GM12874 (cell line): ENCODE data around the gene GUK1.

Source experiments
- CTCF ChIP-seq: IDR thresholded peaks from 2 replicates; pipeline ENCODE4 v1.5.1; 2011; ENCODE audit warnings: low read depth, mild to moderate bottlenecking, control low read depth, low read length, moderate library complexity; ENCODE audit not compliant: insufficient read depth

Gene GUK1

GRCh38 chr1:228181645-228182034 is 41.6 kb downstream of the GUK1 start:
- no peak for TF ChIP-seq CTCF

GRCh38 chr1:228182296-228183030 is 42.4 kb downstream of the GUK1 start:
- no peak for TF ChIP-seq CTCF

- no peak for TF ChIP-seq CTCF
Observed at GRCh38 chr1:228184152-228184551, 44.1 kb downstream of the GUK1 start.

GRCh38 chr1:228185641-228185965 is 45.5 kb downstream of the GUK1 start:
- TF ChIP-seq CTCF: no peak

GRCh38 chr1:228190182-228190581 is 50.1 kb downstream of the GUK1 start:
- TF ChIP-seq CTCF: no peak

- no peak for TF ChIP-seq CTCF
Observed at GRCh38 chr1:228190778-228191177, 50.7 kb downstream of the GUK1 start.

GRCh38 chr1:228194436-228194835 is 54.4 kb downstream of the GUK1 start:
- TF ChIP-seq CTCF: no peak
